Hematopoietic multipotent progenitor cell treated with erythropoietin and hydrocortisone succinate and interleukin-3 and kit ligand, for 15 days (in vitro differentiated cells): ENCODE measurements around the gene FNTB.

ENCODE experiments used
- DNase-seq: peaks from one replicate; pipeline ENCODE4 v3.0.0-alpha.2; 2015; ENCODE audit warnings: low spot score

The FNTB gene

GRCh38 chr14:64986648-64987437 lies at the start of gene FNTB:
TSS of gene FNTB (plus strand) at chr14:64986895. CDS start at chr14:64986954, 59 bp downstream.
- DNase-seq, result peak; percentile 95

GRCh38 chr14:64937171-64937820 lies 49.4 kb upstream of the FNTB start:
- DNase-seq, result no peak

GRCh38 chr14:64937821-64938193 lies 48.9 kb upstream of the FNTB start:
- peak; percentile 17 for DNase-seq

- DNase-seq, result no peak
Measured at GRCh38 chr14:64938972-64939816, 47.5 kb upstream of the FNTB start.

GRCh38 chr14:64939817-64940190 lies 46.9 kb upstream of the FNTB start:
- no peak for DNase-seq

GRCh38 chr14:64940336-64940910 lies 46.3 kb upstream of the FNTB start:
- no peak for DNase-seq

- no peak for DNase-seq
Measured at GRCh38 chr14:64942531-64943111, 44.1 kb upstream of the FNTB start, which contains the start of gene GPX2. TSS of gene GPX2 (minus strand) at chr14:64942745. CDS start at chr14:64942726, 19 bp downstream.

- no peak for DNase-seq
Measured at GRCh38 chr14:64943556-64943955, 43.1 kb upstream of the FNTB start.

GRCh38 chr14:64944041-64944440 lies 42.7 kb upstream of the FNTB start:
- DNase-seq, result no peak

- no peak for DNase-seq
Measured at GRCh38 chr14:64944861-64945260, 41.8 kb upstream of the FNTB start.

GRCh38 chr14:64945431-64946178 lies 41.1 kb upstream of the FNTB start:
- no peak for DNase-seq

- DNase-seq, result no peak
Measured at GRCh38 chr14:64946310-64947045, 40.2 kb upstream of the FNTB start.

GRCh38 chr14:64947710-64948611 lies 38.7 kb upstream of the FNTB start:
- DNase-seq, result no peak

- DNase-seq, result no peak
Measured at GRCh38 chr14:64948612-64949210, 38.0 kb upstream of the FNTB start.

GRCh38 chr14:64950889-64951288 lies 35.8 kb upstream of the FNTB start:
- DNase-seq, result no peak

- DNase-seq, result no peak
Measured at GRCh38 chr14:64951291-64951690, 35.4 kb upstream of the FNTB start.

- no peak for DNase-seq
Measured at GRCh38 chr14:64951724-64952123, 35.0 kb upstream of the FNTB start.

- DNase-seq, result peak; percentile 18
Measured at GRCh38 chr14:64952598-64953309, 33.9 kb upstream of the FNTB start.
